ENCODE data around the gene TECPR1. TPM values are rescaled to one million over a fixed set of nuclear protein-coding genes. Genes with fewer than 3 reads are reported as not detected.

Gene TECPR1
- total RNA-seq, 1 experiment from 2014 or later: 13.9 TPM

GRCh38 chr7:98180751-98181150 lies 71.3 kb downstream of the TECPR1 start:
- no peaks in the 10 kb centered on the region; a peak in 2 of 5 replicates for H3K9me3 Mint-ChIP-seq
- no CpG with 5 or more reads among the region's 8 CpGs for WGBS (ENCODE audit: extremely low coverage, insufficient read length, low lambda C conversion rate)

More at GRCh38 chr7:98180751-98181150, 71.3 kb downstream of the TECPR1 start:
- Histone ChIP-seq H3K23me2 (ENCODE audit: insufficient read length, low read depth, low read length, poor library complexity, severe bottlenecking) (no peaks in the 10 kb centered on the region), H3K4me1 (ENCODE audit: insufficient read depth, low read length) (peaks cover 2% of the 10 kb centered on the region; the same call in 1 of the 2 replicates), H4K8ac (replicated peaks; ENCODE audit: insufficient read length, low read depth, low read length) (no peak overlapping the region), H3K79me1 (ENCODE audit: insufficient read depth, low read depth, low read length, poor library complexity, severe bottlenecking) (peaks cover 3% of the 10 kb centered on the region), H3T11ph (ENCODE audit: low read length) (no peak overlapping the region), H3K27ac (ENCODE audit: insufficient read length, low read depth, low read length) (no peak overlapping the region), H2BK12ac (ENCODE audit: insufficient read length, low read depth, low read length) (no peak overlapping the region), H3K79me2 (ENCODE audit: insufficient read depth, low read length) (no peaks in the 10 kb centered on the region), H3K23ac (ENCODE audit: insufficient read length, low read depth, low read length) (no peak overlapping the region), H3K9me3 (ENCODE audit: control insufficient read depth, low read depth, low read length) (no peaks in the 10 kb centered on the region), H3K14ac (ENCODE audit: insufficient read depth, low read length) (no peak overlapping the region), H2AFZ (ENCODE audit: low read length) (no peak overlapping the region), H2BK5ac (ENCODE audit: insufficient read length, low read length) (no peak overlapping the region), H2BK120ac (ENCODE audit: low read depth, low read length, poor library complexity, severe bottlenecking) (no peak overlapping the region), H4K5ac (ENCODE audit: insufficient read length, low read depth, low read length) (no peak overlapping the region), H2BK15ac (ENCODE audit: low read depth, low read length) (no peak overlapping the region), H3K27me3 (ENCODE audit: insufficient read depth, low read length) (no peaks in the 10 kb centered on the region), H4K91ac (ENCODE audit: insufficient read length, low read depth, low read length) (no peak overlapping the region), H3K9ac (ENCODE audit: extremely low read depth, insufficient read length, low read length) (no peak overlapping the region), H3K4ac (ENCODE audit: low read depth, low read length) (no peak overlapping the region), H3K18ac (ENCODE audit: insufficient read length, low read depth, low read length) (no peak overlapping the region), H3K56ac (ENCODE audit: insufficient read length, low read depth, low read length) (no peak overlapping the region), H4K20me1 (ENCODE audit: control insufficient read depth, insufficient read depth, insufficient read length) (no peaks in the 10 kb centered on the region), H2BK20ac (ENCODE audit: low read depth, low read length, poor library complexity, severe bottlenecking) (no peak overlapping the region), H3K4me2 (ENCODE audit: insufficient read depth, insufficient read length, low read length) (no peak overlapping the region), H2AK5ac (ENCODE audit: insufficient read length, low read length) (no peak overlapping the region)
- H3K36me3 Mint-ChIP-seq (ENCODE audit: insufficient read depth in 1 of 3, low read depth in 3 of 3): peaks cover 7 to 9% (median 9%) of the 10 kb centered on the region in 3 experiments; a peak in 6 of 7 replicates
- H3K4me3 Mint-ChIP-seq: no peak overlapping the region
- H3K27ac Mint-ChIP-seq: peak overlapping the region in 1 of 3 experiments; percentile 24; a peak in 2 of 7 replicates
- peaks cover 15 to 23% of the 10 kb centered on the region in 2 experiments for H3K4me1 Mint-ChIP-seq
- no peak for DNase-seq
- no peaks in the 10 kb centered on the region for H3K27me3 Mint-ChIP-seq (ENCODE audit: low read depth)
- no peak for TF ChIP-seq CTCF (conservative IDR thresholded peaks at IDR 0.05)
